T-helper 2 cell treated with Interferon-gamma antibody and Interleukin-4, amounts not matched to agents 100 ng/mL and 5 ng/mL, for 36 hours (primary cell): Measurements from ENCODE around the gene LSM2. TPM values are rescaled to one million over a fixed set of nuclear protein-coding genes. Genes with fewer than 3 reads are reported as not detected.
"Not testable (repeated sequence)": the region's sequence is repeated elsewhere in the genome, so short reads cannot be mapped to it uniquely, and the experiment has no call there.

ENCODE experiments used
- intact Hi-C: fragments of 100-400 bp; cut with micrococcal nuclease; formaldehyde crosslinking; loops from one replicate; pipeline ENCODE4 v1.15.1; 2023
- total RNA-seq: library from RNA; stranded (reverse); gene quantifications from 2 replicates; pipeline ENCODE4 v1.2.3, GENCODE V29; 2022

LSM2 gene
- total RNA-seq, 1 donor from 2014 or later = 101 TPM

- intact Hi-C loops = not testable (repeated sequence)
These were observed 5.5 kb downstream of the LSM2 start for GRCh38 chr6:31801031-31801927.

DNA sequence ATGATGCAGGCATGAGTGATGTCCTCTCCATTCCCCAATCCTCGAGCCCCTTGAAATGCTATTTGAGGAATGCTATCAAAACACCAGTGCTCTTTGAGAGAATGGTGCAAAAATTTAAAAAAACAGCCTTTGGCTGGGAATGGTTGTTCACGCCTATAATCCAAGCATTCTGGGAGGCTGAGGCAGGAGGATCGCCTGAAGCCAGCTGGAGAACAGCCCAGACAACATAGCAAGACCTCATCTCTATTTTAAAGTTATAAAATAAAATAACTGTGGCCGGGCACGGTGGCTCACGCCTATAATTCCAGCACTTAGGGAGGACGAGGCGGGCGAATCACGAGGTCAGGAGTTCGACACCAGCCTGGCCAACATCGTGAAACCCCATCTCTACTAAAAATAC lies 7.0 kb downstream of the LSM2 start:
- intact Hi-C loops = loop anchor here (5.0 kb wide), 1 partner anchor 132 kb away; the partner anchor contains the start of genes CSNK2B and LY6G5B

DNA sequence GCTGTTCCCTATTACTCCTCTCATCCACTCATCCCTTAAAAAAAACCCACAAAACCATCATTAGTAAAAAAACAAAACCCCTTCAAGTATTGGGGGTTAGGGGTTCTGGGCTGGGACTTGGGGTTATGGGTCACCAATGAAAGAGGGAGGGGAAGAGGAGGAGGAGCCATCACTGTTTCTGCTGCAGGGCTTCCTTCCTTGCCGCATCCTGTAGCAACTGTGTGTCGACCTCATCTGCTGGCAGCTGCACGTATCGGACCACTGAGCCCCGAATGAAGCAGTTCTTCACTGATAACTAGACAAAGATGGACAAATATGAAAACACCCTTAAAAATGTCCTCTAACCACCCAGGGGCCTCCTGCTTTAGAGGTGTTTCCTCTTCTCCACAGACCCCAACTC lies 9.2 kb downstream of the LSM2 start:
- intact Hi-C loops = loop anchor here (5.0 kb wide), 1 partner anchor 130 kb away; the partner anchor contains the start of genes CSNK2B and LY6G5B

- intact Hi-C loops = loop anchor here (5.0 kb wide), 1 partner anchor 130 kb away; the partner anchor contains the start of genes CSNK2B and LY6G5B
These were observed 9.8 kb downstream of the LSM2 start for GRCh38 chr6:31796993-31797385.

DNA sequence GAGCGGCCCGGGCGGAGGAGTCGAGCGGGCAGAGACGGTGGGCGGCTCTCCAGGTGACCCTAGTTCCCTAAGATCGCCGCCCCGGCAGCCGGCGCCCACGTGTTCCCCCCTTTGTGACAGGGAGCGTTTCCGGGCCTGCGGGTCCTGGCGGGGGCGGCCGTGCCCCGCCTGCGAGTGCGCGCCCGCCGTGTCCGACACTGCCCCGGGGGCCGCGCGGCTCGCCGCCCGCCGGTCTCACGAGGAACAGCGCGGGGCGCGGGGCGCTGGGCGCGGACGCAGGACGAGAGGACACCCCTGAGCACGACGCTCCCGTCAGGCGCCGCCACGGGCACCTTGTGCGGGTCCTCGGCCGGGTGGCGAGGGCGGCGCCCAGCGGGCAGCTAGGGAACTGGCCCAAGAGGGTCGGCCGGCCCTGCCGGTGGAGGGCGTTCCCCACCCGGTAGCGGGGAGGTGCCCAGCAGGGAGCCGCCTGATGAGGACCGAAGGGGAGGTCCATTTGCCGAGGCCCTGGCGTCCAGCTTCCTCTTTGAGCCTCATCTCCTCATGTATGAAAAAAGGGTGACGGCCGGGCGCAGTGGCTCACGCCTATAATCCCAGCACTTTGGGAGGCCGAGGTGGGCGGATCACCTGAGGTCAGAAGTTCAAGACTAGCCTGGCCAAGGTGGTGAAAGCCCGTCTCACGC lies 11.0 kb downstream of the LSM2 start, which contains the start of gene VARS1:
TSS of gene VARS1 (minus strand) at position 137 of the 683 bp plus-strand sequence. CDS start 535 bp downstream, outside the sequence.
- intact Hi-C loops = loop anchor here (1.0 to 5.0 kb wide), 4 partner anchors 11 to 128 kb away; partner anchors contain the start of genes CSNK2B, HSPA1B, LSM2 and LY6G5B

GRCh38 chr6:31794866-31795615 lies 11.7 kb downstream of the LSM2 start:
- intact Hi-C loops = loop anchor here (1.0 to 5.0 kb wide), 4 partner anchors 11 to 128 kb away; partner anchors contain the start of genes CSNK2B, HSPA1B, LSM2 and LY6G5B

- intact Hi-C loops = no loop called here
These were observed 12.4 kb downstream of the LSM2 start for GRCh38 chr6:31794294-31794865.

GRCh38 chr6:31793927-31794245 lies 12.9 kb downstream of the LSM2 start:
- intact Hi-C loops = not testable (repeated sequence)

GRCh38 chr6:31792761-31793171 lies 14.0 kb downstream of the LSM2 start:
- intact Hi-C loops = no loop called here

- intact Hi-C loops = no loop called here
These were observed 14.7 kb downstream of the LSM2 start for GRCh38 chr6:31792090-31792374.

GRCh38 chr6:31791324-31792089 lies 15.3 kb downstream of the LSM2 start:
- intact Hi-C loops = no loop called here

GRCh38 chr6:31785475-31785874 lies 21.3 kb downstream of the LSM2 start:
- intact Hi-C loops = no loop called here

DNA sequence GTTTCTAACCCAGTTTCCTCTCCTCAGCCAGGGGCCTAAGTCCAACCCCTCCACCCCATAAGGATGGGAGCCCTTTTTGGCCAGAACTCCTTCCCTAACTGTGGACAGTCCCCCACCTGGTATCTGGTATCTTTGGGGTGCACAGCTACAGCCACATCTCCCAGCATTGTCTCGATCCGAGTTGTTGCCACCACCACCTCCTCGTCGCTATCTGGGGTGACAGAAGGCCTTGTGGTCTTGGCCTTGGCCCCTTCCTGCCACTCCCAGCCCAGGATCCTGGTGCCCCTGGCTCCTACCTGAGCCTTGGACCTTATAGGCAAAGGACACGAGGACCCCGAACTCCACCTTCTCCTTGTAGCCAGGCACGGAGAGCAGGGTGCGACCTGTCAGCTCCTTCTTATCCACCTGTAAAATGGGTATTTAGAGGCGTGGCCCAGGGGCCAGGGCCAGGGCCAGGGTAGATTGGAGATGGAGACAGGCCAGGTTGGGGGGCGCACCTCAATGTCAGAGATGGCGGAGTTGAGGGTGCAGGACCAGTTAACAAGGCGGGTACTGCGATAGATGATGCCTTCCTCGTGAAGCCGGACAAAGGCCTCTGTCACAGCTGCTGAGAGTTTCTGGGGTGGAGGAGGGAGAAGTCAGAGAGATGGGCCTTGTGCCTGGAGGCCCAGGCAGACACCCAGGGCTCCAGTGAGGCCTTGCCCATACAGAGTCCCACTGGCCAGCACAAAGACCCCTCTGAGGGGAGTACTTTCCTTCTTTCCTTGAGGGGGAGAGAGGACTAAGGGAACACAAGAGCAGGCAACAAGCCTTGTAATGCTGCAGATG lies 22.5 kb downstream of the LSM2 start:
- intact Hi-C loops = no loop called here

DNA sequence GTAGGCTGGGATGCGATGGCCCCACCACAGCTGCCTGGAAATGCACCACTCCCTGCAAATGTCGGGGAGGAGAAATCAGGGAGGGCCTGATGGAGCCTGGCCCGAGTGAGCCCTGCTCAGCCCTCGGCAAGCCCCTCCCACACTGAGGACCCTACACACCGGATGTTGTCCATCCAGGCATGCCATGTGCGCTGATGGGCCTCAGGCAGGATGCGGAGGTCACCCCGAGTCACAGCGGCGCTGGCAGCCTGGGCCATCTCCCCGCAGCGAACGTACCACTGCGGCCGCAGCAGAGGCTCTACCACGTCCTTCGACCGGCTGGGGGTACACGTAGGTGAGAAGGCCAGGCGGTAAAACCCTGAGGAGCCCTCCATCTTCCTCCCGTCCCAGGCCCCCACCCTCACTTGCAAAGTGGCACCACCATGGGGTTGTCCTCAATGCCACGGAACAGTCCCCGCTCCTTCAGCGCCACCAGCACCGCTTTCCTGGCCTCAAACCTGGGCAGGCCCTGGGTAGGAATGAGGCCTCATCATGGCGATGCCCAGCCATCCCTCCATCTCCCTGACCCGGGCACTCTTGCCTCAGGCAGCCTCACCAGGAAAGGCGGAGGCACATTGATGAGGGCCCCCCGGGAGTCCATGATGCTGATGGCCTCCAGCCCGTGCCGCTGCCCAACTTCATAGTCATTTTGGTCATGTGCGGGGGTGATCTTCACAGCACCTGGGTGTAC lies 24.5 kb downstream of the LSM2 start:
- intact Hi-C loops = no loop called here

DNA sequence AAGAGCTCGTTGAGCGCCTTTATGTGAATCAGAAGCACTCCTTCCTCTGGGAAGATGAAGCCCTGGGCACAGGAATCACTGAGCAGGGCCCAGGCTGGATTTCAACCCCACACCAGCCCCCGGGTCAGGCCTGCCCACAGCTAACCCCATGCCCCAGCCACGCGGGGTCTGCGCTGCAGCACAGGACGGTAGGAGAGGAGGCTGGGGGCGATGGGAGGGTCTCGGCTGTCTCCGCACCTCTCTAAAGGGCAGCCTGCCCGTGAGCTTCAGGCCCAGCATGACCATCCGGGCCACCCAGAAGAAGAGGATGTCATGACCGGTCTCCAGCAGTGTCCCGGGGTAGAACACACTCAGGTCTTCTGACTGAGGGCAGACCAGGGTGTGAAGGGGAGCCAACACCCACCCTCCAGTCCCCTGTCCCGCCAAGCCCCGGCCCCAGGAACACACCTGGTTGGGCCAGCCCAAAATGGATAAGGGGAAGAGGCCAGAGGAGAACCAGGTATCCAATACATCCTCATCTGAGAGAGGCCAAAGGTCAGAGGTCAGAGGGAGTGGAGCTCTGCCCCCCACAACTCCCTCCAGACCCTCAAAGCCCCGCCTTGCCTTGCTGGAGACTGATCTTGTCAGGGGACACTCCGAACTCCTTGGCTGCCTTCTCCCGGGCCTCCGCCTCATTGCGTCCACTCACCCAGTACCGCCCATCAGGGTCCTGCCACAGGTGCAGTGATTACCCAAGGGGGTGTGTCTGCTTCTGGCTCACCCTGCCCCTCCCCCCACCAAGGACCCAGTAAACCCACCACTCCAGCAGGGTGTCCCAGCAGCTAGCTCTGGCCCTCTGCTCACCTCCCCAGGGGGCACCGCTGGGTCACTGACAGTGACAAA lies 25.3 kb downstream of the LSM2 start:
- intact Hi-C loops = no loop called here

DNA sequence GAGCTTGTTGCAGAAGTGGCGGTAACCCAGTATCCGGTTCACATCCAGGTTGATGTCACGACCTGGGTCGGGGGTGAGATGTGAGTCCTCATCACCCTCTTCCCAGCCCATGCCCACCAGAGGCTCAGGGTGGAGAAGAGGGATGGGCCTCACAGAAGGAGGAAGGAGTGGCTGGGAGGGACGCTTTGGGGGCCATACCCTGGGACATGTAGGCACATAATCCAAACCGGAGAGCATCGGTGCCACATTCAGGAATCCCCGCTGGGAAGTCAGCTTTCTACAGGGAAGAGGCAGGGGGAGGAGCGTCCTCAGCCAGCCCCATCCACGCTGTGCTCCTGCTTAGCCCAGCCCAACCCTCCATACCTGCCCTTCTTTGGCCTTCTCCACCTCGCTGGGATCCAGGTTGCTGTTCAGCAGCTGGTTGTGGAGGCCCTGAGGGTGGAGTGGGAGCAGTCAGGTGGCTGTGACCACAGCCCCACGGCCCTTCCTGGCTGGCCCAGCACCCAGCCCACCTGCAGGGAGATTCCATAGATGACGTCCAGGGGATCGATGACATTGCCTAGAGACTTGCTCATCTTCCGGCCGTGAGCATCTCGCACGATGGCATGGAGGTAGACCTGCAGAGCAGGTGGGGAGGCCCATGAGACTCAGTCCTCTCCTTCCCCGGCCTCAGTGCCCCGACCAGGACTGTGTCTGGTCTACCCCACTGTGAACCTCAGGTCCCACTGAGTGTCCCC lies 26.1 kb downstream of the LSM2 start:
- intact Hi-C loops = no loop called here

- intact Hi-C loops = no loop called here
These were observed 26.9 kb downstream of the LSM2 start for GRCh38 chr6:31779908-31780307.
